ENCODE data around the gene TMEM163.
"Not testable (repeated sequence)": the region's sequence is repeated elsewhere in the genome, so short reads cannot be mapped to it uniquely, and the experiment has no call there.

TMEM163 gene

DNA sequence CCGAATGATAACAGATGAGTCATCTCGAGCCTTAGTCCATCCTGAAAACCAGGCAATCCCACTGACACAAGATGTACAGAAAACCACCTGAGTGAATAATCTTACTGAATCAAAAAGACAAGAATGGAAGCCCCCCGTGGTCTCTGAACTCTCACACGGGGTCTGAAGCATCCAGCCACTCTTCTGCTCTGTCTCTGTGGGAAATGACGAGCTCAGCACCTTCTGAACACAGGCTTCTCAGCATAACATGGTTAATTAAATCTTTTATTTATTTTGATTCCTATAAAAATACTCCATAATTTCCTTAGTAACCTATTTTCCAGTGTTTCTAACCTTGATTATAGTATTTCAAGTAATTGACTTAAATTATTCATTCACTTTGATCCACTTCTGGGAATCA is 203.7 kb downstream of the TMEM163 start:
- Mint-ChIP-seq H3K36me3 (ENCODE audit: low read depth) (no peaks in the 10 kb centered on the region), H3K27ac (no peak overlapping the region), H3K27me3 (no peaks in the 10 kb centered on the region), H3K4me1 (no peaks in the 10 kb centered on the region), H3K9me3 (no peaks in the 10 kb centered on the region), H3K4me3 (no peak overlapping the region)
- ATAC-seq (no peak), DNase-seq (no peak)

GRCh38 chr2:134513465-134513804 is 205.4 kb downstream of the TMEM163 start:
- ATAC-seq (no peak), DNase-seq (no peak)
- H3K9me3 Mint-ChIP-seq = no peaks in the 10 kb centered on the region
- no peaks in the 10 kb centered on the region for H3K4me1 Mint-ChIP-seq
- no peaks in the 10 kb centered on the region for H3K27me3 Mint-ChIP-seq
- H3K4me3 Mint-ChIP-seq = no peak overlapping the region
- no peak overlapping the region for H3K27ac Mint-ChIP-seq
- H3K36me3 Mint-ChIP-seq (ENCODE audit: low read depth) = no peaks in the 10 kb centered on the region

GRCh38 chr2:134512734-134513464 is 205.9 kb downstream of the TMEM163 start:
- no peak overlapping the region for H3K27ac Mint-ChIP-seq
- no peaks in the 10 kb centered on the region for H3K27me3 Mint-ChIP-seq
- ATAC-seq (no peak), DNase-seq (no peak)
- no peaks in the 10 kb centered on the region for H3K9me3 Mint-ChIP-seq
- no peaks in the 10 kb centered on the region for H3K4me1 Mint-ChIP-seq
- no peaks in the 10 kb centered on the region for H3K36me3 Mint-ChIP-seq (ENCODE audit: low read depth)
- H3K4me3 Mint-ChIP-seq = no peak overlapping the region

GRCh38 chr2:134508391-134508790 is 210.4 kb downstream of the TMEM163 start:
- no peak for ATAC-seq
- Mint-ChIP-seq H3K36me3 (ENCODE audit: low read depth) (peaks cover 3% of the 10 kb centered on the region), H3K4me3 (no peak overlapping the region), H3K27ac (no peak overlapping the region), H3K27me3 (peaks cover 3% of the 10 kb centered on the region), H3K4me1 (no peaks in the 10 kb centered on the region), H3K9me3 (peaks cover 9% of the 10 kb centered on the region)
- DNase-seq = no peak

DNA sequence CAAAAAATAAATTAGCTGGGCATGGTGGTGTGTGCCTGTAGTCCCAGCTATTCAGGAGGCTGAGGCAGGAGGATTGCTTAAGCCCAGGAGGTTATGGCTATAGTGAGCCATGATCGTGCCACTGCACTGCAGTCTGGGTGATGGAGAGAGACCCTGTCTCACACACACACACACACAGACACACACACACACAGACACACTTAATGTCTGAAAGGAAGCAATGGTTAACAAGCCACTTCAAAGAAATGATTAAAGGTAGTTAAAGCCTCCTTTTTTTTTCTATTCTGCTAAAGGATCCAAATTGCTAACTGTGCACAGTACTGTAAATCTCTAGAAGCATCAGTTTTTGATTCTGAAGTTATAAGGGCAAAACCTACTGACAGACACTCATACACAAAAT is 211.1 kb downstream of the TMEM163 start:
- H3K9me3 Mint-ChIP-seq = peaks cover 10% of the 10 kb centered on the region
- H3K4me1 Mint-ChIP-seq = no peaks in the 10 kb centered on the region
- peaks cover 3% of the 10 kb centered on the region for H3K36me3 Mint-ChIP-seq (ENCODE audit: low read depth)
- no peak overlapping the region for H3K27ac Mint-ChIP-seq
- H3K4me3 Mint-ChIP-seq = no peak overlapping the region
- ATAC-seq = no peak
- no peak for DNase-seq
- H3K27me3 Mint-ChIP-seq = peaks cover 3% of the 10 kb centered on the region

- not testable (repeated sequence) for ATAC-seq; H3K27me3 Mint-ChIP-seq; H3K36me3 Mint-ChIP-seq (ENCODE audit: low read depth); H3K27ac Mint-ChIP-seq; DNase-seq; H3K4me1 Mint-ChIP-seq; H3K4me3 Mint-ChIP-seq
- peaks cover 10% of the 10 kb centered on the region for H3K9me3 Mint-ChIP-seq
Observed at GRCh38 chr2:134507159-134507558, 211.6 kb downstream of the TMEM163 start.

DNA sequence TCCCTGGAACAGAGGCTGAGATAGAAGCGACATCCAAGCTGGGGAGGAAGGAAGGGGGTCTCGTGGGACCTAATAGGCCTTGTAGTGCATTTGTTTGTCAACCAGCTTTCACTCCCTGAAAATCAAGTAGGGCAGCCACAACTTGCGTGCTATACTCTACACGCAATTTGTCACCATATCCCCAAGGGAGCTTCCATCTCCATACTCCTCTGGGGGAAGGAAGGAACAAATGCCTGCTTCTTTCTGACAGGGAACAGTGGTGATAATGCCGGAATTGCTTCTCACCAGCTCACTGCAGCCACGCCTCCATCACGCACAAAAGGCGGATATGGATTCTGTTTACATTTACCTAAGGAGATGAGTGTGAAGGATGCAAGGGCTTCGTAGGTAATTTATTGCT is 213.4 kb downstream of the TMEM163 start:
- Mint-ChIP-seq H3K9me3 (peaks cover 10% of the 10 kb centered on the region), H3K4me3 (no peak overlapping the region)
- ATAC-seq = no peak

DNA sequence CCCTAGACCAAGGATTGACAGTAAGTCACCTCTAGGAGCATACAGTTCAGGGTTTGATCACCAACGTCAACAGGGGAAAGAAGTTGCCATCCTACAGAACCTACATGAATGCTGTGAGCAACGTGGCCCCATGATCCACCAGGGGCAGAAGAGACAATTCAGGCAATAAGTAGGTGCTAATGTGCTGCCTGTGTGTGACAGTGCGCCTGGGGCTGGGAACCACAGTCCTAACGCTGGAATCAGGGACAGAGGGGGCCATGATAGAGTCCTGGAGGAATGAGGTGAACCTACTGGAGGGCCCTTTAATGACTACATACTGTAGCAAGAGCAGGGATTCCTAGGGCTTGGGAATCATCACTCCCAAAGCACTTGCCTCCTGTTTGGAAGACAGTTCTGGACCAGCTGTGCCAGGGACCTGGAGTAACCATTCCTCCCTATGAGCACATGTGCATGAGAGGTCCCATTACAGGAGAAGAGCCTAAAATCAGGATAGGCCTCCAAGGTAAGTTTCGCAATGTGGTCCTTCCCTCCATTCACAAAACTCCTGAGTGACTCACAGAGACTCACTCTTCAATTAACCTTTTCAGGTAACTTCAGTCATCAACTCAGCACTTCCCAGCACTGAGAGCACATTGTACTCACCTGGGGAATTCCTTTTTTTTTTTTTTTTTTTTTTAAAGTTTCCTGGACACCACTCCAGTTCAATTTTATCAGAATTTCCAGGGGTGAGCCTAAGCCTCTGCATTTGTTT is 214.0 kb downstream of the TMEM163 start:
- Mint-ChIP-seq H3K36me3 (ENCODE audit: low read depth) (peaks cover 3% of the 10 kb centered on the region), H3K27me3 (peaks cover 3% of the 10 kb centered on the region), H3K4me1 (no peaks in the 10 kb centered on the region), H3K9me3 (peaks cover 10% of the 10 kb centered on the region), H3K27ac (no peak overlapping the region), H3K4me3 (no peak overlapping the region)
- no peak for DNase-seq
- ATAC-seq = no peak

More for the DNA sequence above, 213.4 kb downstream of the TMEM163 start:
- Mint-ChIP-seq H3K27me3 (peaks cover 3% of the 10 kb centered on the region), H3K4me1 (no peaks in the 10 kb centered on the region), H3K36me3 (ENCODE audit: low read depth) (peaks cover 3% of the 10 kb centered on the region), H3K27ac (no peak overlapping the region)
- no peak for DNase-seq

DNA sequence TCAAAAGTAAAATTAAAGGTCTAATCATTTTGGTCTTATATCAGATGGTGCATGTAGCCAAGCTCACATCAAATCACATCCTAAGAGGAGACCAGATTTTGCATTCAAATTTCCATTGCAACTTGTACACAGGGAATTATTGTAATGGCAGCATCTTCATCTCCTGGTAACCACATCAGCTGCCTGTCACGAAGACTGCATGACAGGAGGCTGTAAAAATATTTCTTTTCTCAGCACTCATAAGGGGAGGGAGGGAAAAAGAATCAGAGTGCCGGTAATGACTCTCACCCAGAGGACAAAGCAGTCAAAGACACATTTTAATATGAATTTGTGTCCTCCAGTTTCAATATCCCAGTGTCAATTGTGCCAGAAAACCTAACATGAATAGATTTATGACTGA is 216.7 kb downstream of the TMEM163 start:
- H3K9me3 Mint-ChIP-seq = peaks cover 10% of the 10 kb centered on the region
- H3K27me3 Mint-ChIP-seq = peaks cover 3% of the 10 kb centered on the region
- no peak overlapping the region for H3K4me3 Mint-ChIP-seq
- no peak overlapping the region for H3K27ac Mint-ChIP-seq
- H3K36me3 Mint-ChIP-seq (ENCODE audit: low read depth) = peaks cover 3% of the 10 kb centered on the region
- DNase-seq (no peak), ATAC-seq (no peak)
- no peaks in the 10 kb centered on the region for H3K4me1 Mint-ChIP-seq

DNA sequence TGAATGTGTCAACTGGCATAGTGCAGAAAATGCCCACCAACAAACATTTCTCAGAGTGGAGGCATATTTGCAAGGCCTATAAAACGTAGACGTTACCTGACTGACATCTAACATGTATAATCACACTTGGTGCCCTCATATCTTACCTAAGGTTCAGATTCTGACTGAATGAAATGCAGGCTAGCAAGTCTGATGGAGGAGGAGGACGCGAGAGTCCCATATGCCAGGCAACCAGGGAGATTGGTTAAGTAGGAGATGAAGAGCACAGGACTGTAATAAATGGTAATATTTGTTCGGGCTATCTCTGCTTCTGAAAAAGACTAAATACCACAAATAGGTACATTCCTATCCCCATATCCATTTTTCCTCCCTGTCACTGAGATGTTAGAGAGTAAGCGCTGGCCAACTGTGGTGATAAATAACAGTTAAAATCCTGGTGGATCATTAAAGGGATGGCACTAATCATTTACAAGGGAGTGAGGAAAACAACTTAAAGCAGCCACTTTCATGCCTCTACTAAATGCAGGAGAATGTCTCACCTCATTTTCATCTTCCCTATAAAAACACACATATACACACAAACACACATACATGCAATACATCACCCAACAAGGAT is 217.2 kb downstream of the TMEM163 start:
- DNase-seq (no peak), ATAC-seq (no peak)
- no peak overlapping the region for H3K27ac Mint-ChIP-seq
- H3K36me3 Mint-ChIP-seq (ENCODE audit: low read depth) = peaks cover 3% of the 10 kb centered on the region
- H3K27me3 Mint-ChIP-seq = peaks cover 3% of the 10 kb centered on the region
- no peaks in the 10 kb centered on the region for H3K4me1 Mint-ChIP-seq
- peaks cover 10% of the 10 kb centered on the region for H3K9me3 Mint-ChIP-seq
- H3K4me3 Mint-ChIP-seq = no peak overlapping the region

DNA sequence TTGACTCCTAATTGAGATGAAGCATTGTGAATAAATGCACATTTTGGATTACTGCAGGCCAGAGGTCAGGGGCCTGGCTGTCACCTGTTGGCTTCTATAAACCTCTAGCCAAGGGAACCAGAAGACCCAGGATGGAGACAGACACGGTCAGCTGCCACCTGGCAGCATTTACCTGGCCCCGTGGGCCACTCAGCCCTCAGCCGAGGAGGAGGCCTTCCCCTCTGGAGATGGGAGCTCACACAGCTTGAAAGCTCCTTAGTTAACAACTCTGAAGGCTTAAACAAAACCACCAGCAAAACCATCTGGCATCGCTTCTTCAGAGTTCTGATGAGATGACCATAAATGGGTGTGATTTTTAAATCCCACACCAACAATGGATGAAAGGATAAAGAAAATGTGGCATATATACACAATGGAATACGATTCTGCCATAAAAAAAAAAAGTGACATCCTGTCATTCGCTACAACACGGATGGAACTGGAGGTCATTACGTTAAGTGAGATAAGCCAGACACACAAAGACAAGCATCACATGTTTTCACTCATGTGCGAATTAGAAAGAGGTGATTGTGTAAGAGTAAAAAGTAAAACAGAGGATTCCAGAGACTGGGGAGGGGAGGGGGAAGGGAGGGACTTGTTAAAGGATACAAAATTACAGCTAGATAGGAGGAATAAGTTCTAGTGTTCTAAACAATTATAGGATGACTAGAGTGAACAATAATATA is 218.4 kb downstream of the TMEM163 start:
- ATAC-seq (no peak), DNase-seq (no peak)
- Mint-ChIP-seq H3K27me3 (peaks cover 3% of the 10 kb centered on the region), H3K4me1 (no peaks in the 10 kb centered on the region), H3K27ac (no peak overlapping the region), H3K36me3 (ENCODE audit: low read depth) (peaks cover 3% of the 10 kb centered on the region), H3K9me3 (peaks cover 10% of the 10 kb centered on the region), H3K4me3 (no peak overlapping the region)

GRCh38 chr2:134499307-134499926 is 219.4 kb downstream of the TMEM163 start:
- DNase-seq (no peak), ATAC-seq (no peak)
- Mint-ChIP-seq H3K36me3 (ENCODE audit: low read depth) (peaks cover 3% of the 10 kb centered on the region), H3K27me3 (peaks cover 3% of the 10 kb centered on the region), H3K27ac (no peak overlapping the region), H3K9me3 (peaks cover 10% of the 10 kb centered on the region), H3K4me3 (no peak overlapping the region), H3K4me1 (no peaks in the 10 kb centered on the region)

- Mint-ChIP-seq H3K4me3 (no peak overlapping the region), H3K4me1 (no peaks in the 10 kb centered on the region), H3K27me3 (peaks cover 4% of the 10 kb centered on the region), H3K27ac (no peak overlapping the region), H3K36me3 (ENCODE audit: low read depth) (peaks cover 2% of the 10 kb centered on the region), H3K9me3 (peaks cover 4% of the 10 kb centered on the region)
- no peak for DNase-seq
- ATAC-seq = no peak
Observed at GRCh38 chr2:134498654-134499053, 220.1 kb downstream of the TMEM163 start.

DNA sequence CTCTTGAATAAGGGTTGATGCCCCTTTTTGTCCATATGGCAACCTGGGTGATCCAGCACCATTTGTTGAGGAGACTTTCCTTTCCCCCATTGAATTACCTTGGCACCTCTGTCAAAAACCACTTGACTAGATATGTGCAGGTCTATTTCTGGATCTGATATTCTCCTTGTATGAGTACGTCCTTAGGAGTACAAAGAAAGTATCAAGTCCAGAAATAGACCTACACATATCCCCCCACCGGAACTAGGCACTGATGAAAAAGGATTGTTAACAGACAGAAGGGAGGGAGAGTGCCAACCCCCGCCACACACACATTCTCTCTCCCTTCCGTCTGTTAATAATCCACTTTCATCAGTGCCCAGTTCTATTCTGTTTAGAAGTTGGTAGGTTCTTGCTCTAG is 225.0 kb downstream of the TMEM163 start:
- DNase-seq (no peak), ATAC-seq (no peak)
- peaks cover 3% of the 10 kb centered on the region for H3K27me3 Mint-ChIP-seq
- no peak overlapping the region for H3K4me3 Mint-ChIP-seq
- no peaks in the 10 kb centered on the region for H3K4me1 Mint-ChIP-seq
- H3K36me3 Mint-ChIP-seq (ENCODE audit: low read depth) = no peaks in the 10 kb centered on the region
- H3K9me3 Mint-ChIP-seq = no peaks in the 10 kb centered on the region
- no peak overlapping the region for H3K27ac Mint-ChIP-seq

Data from activated naive CD8-positive, alpha-beta T cell treated with anti-CD3 and anti-CD28 coated beads, Interleukin-2, amount 50 U/mL, for 24 hours (primary cell).